ENCODE measurements around the gene PIGM.
A peak's percentile ranks its signal among the peaks of the same experiment; 100 is the strongest.

PIGM gene

GRCh38 chr1:160022330-160023310, 9.2 kb downstream of the PIGM start:
- DNase-seq, result no peak

GRCh38 chr1:160021376-160022074, 10.3 kb downstream of the PIGM start:
- no peak for DNase-seq

- no peak for DNase-seq
These were observed 11.6 kb downstream of the PIGM start for GRCh38 chr1:160020196-160020595.

- no peak for DNase-seq
These were observed 12.9 kb downstream of the PIGM start for GRCh38 chr1:160018900-160019299.

GRCh38 chr1:160018347-160018746, 13.4 kb downstream of the PIGM start:
- no peak for DNase-seq

- DNase-seq, result no peak
These were observed 14.2 kb downstream of the PIGM start for GRCh38 chr1:160017592-160017991.

- DNase-seq, result no peak
These were observed 20.0 kb downstream of the PIGM start for GRCh38 chr1:160011781-160012180.

- no peak for DNase-seq
These were observed 22.0 kb downstream of the PIGM start for GRCh38 chr1:160009801-160010200.

- no peak for DNase-seq
These were observed 22.7 kb downstream of the PIGM start for GRCh38 chr1:160009081-160009480.

GRCh38 chr1:160007577-160008200, 24.1 kb downstream of the PIGM start:
- no peak for DNase-seq

- peak in 14 of 56 donors; percentile 3 to 55 (median 22) for DNase-seq
These were observed 25.4 kb downstream of the PIGM start for GRCh38 chr1:160006312-160006940.

- no peak for DNase-seq
These were observed 26.7 kb downstream of the PIGM start for GRCh38 chr1:160005070-160005469.

GRCh38 chr1:160004425-160004824, 27.4 kb downstream of the PIGM start:
- no peak for DNase-seq

GRCh38 chr1:160004001-160004400, 27.8 kb downstream of the PIGM start:
- no peak for DNase-seq

- DNase-seq, result no peak
These were observed 30.4 kb downstream of the PIGM start for GRCh38 chr1:160001440-160001839.

GRCh38 chr1:159999204-159999603, 32.6 kb downstream of the PIGM start:
- DNase-seq, result no peak

- DNase-seq, result no peak
These were observed 35.1 kb downstream of the PIGM start for GRCh38 chr1:159996653-159997052.

- no peak for DNase-seq
These were observed 36.9 kb downstream of the PIGM start for GRCh38 chr1:159994896-159995295.

- no peak for DNase-seq
These were observed 37.9 kb downstream of the PIGM start for GRCh38 chr1:159993911-159994310.

GRCh38 chr1:159992161-159992560, 39.6 kb downstream of the PIGM start:
- DNase-seq, result no peak

- no peak for DNase-seq
These were observed 40.3 kb downstream of the PIGM start for GRCh38 chr1:159991513-159991912.

GRCh38 chr1:159990005-159990404, 41.8 kb downstream of the PIGM start:
- no peak for DNase-seq

Data from nucleus accumbens (tissue), 56 donors.